HG03060 (cell line): ENCODE results near the gene COQ4.
"Not testable (repeated sequence)": the region's sequence is repeated elsewhere in the genome, so short reads cannot be mapped to it uniquely, and the experiment has no call there.

Source experiments
- ATAC-seq: cut with Tn5 transposase; IDR thresholded peaks from one replicate; pipeline ENCODE4 v1.9.1; 2021; ENCODE audit warnings: low read depth, moderate number of reproducible peaks; ENCODE audit not compliant: unreplicated experiment

Gene COQ4

DNA sequence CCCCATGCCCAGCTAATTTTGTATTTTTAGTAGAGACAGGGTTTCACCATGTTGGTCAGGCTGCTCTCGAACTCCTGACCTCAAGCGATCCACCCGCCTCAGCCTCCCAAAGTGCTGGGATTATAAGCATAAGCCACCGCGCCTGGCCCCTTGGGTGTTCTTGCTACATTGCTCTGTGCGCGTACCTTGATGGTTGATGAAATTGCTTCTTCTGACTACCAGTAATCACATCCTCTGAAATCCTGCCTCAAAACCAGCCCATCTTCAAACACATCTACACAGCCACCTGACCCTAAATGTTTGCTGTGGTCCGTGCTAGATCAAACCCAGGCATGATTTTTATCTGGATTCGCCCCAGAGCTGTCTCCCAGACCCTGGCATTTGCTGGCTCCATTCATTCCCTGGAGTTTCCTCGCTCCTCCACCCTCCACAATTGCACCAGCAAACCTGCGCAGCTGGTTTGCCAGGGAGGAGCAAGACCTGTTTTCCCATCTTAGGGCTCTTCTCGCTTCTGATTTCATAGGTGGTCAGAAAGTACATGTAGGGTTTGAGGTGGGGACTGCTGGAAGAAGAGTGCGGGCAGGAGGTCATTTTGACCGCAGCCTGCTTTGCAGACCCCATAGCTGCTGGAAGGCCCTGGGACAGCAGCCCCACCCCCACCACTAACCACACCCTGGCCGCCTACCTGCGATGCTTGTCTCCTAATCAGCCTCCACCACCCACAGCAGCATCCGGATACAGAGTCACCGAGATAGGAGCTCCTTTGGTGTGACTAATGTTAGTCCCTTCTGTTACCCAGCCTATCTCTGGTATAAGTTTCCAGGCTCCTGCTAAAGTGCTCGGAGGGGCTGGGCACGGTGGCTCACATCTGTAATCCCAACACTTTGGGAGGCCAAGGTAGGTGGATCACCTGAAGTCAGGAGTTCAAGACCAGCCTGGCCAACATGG, 23.8 kb upstream of the COQ4 start:
- ATAC-seq = no peak

DNA sequence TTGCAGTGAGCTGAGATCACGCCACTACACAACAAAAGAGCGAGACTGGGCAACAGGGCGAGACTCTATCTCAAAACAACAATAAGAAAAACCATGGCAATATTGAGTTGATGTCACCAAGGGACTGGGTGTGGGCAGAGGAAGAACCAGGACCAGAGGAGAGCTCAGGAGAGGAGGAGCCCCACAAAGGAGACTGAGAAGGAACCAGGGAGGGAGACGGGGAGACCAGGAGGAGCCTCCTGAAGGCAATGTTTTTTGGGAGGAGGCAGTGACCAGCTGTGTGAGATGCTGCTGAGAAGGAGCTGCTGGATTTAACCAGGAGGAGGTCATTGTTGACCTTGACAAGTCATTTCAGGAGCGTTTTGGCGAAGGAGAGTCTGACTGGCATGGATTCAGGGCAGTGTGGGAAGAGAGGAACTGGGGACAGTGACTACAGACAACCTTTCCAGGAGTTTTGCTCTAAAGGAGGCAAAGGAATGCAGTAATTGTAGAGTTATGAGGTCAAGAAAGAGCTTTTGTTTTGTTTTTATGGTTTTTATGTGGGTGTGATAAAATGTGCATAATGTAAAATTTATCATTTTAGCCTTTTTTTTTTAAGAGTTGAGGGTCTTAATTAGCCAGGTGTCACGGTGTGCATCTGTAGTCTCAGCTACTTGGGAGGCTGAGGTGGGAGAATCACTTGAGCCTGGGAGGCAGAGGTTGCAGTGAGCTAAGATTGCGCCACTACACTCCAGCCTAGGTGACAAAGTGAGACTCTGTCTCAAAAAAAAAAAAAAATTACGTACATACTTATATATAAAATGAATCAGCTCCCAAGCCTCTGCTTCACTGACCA, 18.3 kb upstream of the COQ4 start:
- no peak for ATAC-seq

DNA sequence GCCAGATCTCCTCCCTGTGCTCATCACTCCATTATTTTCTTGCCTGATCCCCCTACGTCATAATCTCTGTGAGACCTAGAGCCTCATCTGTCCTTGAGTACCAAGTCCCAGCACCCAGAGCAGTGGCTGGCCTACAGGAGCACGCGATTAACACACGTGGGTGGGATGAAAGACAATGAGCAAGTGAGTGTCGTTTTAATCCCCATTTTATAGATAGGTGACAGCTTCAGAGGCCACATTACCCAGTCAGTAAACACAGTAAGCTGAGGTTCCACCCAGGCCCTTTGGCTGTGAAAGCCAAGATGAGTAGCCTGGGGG, 17.7 kb upstream of the COQ4 start:
- ATAC-seq = no peak

DNA sequence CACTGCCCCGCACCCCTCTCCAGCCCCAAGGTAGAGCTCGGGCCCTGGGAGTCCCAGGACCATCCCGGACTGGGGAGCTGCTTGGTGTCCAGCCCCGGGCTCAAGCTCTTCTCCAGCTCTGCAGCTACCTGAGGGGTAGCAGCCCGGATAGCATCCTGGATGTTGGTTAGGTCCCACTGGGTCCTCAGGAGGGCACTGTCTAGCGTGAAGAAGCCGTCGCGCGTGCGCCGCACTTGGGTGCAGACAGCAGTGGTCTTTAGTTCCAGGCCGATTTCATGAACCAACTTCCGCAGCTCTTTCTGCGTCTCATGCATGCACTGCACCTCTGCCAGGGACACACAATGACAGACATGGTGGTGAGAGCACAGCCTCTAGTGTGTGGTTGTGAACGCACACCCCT, 13.1 kb upstream of the COQ4 start:
- no peak for ATAC-seq

DNA sequence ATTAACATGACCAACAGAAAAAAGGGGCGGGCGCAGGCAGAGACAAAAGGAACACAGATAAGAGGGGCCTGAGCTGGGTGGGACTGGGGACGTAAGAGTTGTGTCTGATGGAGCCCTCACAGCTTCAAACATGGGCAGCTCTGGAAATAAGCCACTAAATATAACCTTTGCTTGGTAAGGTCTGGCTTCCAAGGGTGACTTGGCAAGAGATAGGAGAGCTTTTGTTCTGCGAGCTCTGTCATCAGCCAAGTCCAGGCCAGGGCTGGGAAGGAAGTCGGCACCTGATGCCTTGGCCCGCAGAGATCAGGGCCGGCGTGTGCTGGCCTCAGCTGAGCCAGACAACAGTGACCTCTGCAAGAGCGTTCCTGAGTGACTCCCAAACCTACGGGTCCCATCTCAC, 12.2 kb upstream of the COQ4 start:
- ATAC-seq = no peak

- ATAC-seq = no peak
Measured at GRCh38 chr9:128314697-128315096, 7.9 kb upstream of the COQ4 start.

DNA sequence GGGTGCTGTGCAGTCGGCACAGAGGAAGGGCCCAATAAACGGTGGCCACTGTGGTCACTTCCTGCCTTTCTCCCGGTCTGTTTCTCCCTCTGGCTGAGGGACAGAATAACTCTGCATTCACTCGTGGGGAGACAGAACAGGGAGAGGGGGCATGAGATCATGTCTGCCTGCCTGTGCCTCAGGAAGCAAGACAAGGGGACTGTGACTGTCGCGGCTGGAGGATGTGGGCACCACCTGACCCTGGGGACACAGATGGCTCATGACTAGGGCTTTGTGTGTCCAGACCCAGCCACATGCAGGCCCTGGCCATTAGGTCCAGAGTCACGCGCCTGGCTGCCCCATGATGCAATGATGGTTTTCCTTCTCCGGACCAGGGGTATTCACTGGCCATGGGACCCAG, 6.2 kb upstream of the COQ4 start:
- ATAC-seq = no peak

- no peak for ATAC-seq
Measured at GRCh38 chr9:128317629-128318028, 5.0 kb upstream of the COQ4 start.

- no peak for ATAC-seq
Measured at GRCh38 chr9:128321343-128321742, 1.3 kb upstream of the COQ4 start.

GRCh38 chr9:128321879-128322403, 698 bp upstream of the COQ4 start:
- ATAC-seq = peak; percentile 13

GRCh38 chr9:128323212-128323730, 632 bp downstream of the COQ4 start:
- ATAC-seq = no peak

DNA sequence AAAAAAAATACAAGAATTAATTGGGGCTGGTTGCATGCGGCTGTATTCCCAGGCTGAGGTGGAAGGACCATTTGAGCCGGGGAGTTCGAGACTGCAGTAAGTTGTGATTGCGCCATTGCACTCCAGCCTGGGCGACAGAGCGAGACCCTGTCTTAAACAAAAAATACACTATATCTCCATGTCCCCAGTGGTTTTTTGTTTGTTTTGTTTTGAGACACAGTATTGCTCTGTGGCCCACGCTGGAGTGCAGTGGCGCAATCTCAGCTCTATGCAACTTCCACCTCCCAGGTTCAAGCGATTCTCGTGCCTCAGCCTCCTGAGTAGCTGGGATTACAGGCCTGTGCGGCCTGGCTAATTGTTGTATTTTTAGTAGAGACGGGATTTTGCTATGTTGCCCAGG, 1.2 kb downstream of the COQ4 start:
- ATAC-seq = no peak

GRCh38 chr9:128324401-128324800, 1.8 kb downstream of the COQ4 start:
- ATAC-seq = no peak

DNA sequence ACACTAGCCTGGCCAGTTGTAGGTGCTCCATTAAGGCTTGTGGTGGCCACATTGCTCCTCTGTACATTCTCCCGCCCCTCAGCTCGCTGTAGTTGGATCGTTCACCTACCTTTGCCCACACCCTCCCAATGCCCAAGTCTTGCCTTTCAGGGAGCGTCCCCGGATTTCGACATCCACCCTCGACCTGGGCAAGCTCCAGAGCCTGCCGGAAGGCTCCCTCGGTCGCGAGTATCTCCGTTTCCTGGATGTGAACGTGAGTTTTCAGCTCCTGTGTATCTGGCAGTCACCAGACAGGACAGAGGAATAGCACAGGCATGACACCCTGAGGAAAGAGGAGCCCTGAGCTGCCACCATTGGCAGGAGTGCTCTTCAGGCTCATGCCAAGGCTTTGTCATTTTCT, 3.0 kb downstream of the COQ4 start:
- ATAC-seq = no peak

DNA sequence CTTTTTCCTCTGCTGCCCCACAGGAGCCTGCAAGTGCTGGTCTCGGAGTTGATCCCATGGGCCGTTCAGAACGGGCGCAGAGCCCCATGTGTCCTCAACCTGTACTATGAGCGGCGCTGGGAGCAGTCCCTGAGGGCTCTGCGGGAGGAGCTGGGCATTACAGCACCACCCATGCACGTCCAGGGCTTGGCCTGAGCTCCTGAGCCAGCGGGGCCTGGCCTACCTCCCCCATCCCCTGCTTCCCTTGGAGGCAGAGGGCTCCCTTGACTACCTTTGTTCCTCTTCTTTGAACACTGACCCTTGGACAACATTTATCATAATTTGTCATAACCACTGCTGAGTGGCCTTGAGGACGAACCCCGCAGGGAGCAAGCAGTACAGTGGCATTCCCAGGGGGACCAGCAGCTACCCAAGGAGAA, 10.8 kb downstream of the COQ4 start:
- no peak for ATAC-seq

GRCh38 chr9:128335161-128335560, 12.5 kb downstream of the COQ4 start:
- ATAC-seq = no peak

DNA sequence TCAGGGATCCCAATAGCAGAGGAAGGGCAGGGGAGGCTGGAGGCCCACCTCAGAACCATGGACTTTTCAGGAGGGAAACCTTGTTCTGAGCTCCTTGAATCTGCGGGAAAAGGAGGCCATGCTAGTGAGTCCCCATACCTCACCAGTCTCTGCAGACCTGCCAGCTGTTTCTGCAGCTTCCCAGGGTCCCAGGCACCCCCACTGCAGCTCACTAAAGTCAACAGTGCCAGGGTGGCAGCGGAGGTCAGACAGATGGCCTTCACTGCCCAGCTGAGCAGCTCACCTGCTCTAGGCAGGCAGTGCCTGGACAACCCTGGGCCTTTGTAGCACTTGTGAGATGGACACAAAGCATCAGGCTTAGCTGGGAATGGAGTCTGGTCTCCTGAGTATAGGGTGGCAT, 13.3 kb downstream of the COQ4 start:
- ATAC-seq = no peak

DNA sequence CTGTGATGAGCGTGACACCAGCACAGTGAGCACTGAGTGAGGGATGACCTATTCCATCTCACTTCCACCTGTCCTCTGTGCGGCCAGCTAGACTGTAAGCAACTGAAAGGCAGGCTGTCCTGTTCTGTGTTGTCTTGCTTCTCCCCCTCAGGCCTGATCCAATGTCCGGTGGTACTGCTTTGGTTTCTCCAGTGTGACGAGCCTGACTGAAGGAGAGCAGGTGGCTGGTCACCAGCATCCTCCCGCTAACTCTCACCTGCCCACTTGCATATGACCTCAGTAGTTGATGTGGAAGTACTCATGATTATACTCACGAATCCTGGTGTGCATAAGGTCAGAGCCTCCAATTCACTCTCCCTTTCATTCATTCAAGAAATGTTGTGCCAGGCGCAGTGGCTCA, 15.3 kb downstream of the COQ4 start:
- ATAC-seq = no peak

- ATAC-seq = not testable (repeated sequence)
Measured at GRCh38 chr9:128338852-128339614, 16.4 kb downstream of the COQ4 start.
